Large intestine (tissue), 12 donors: ENCODE data around the gene RNMT. TPM values are rescaled to one million over a fixed set of nuclear protein-coding genes. Genes with fewer than 3 reads are reported as not detected.
"Not testable (repeated sequence)": the region's sequence is repeated elsewhere in the genome, so short reads cannot be mapped to it uniquely, and the experiment has no call there.

Source experiments
- DNase-seq, 2 donors: peaks; one replicate each; pipeline versions ENCODE4 v3.0.0 to v3.0.0-alpha.2; 2013
- H3K27ac ChIP-seq: one replicate; pipeline ENCODE4 v1.5.1; 2013; ENCODE audit warnings: low read length
- H3K27me3 ChIP-seq: 2 replicates; pipeline ENCODE4 v1.6.1; 2013; ENCODE audit warnings: low read length; ENCODE audit not compliant: control insufficient read depth, insufficient read depth
- H3K36me3 ChIP-seq: 2 replicates; pipeline ENCODE4 v1.6.1; 2013; ENCODE audit warnings: low read length; ENCODE audit not compliant: control insufficient read depth, insufficient read depth
- H3K4me1 ChIP-seq: one replicate; pipeline ENCODE4 v1.6.1; 2013; ENCODE audit warnings: low read length; ENCODE audit not compliant: control insufficient read depth, insufficient read depth
- H3K4me3 ChIP-seq: one replicate; pipeline ENCODE4 v1.5.1; 2013; ENCODE audit warnings: low read length
- H3K9me3 ChIP-seq: one replicate; pipeline ENCODE4 v1.6.1; 2013; ENCODE audit warnings: mild to moderate bottlenecking, low read depth, low read length, moderate library complexity; ENCODE audit not compliant: control insufficient read depth
- WGBS: methylation state at CpG from one replicate; pipeline ENCODE4 v1.1.5; 2013; ENCODE audit warnings: low lambda C conversion rate; ENCODE audit not compliant: insufficient coverage; 5-methylcytosine and 5-hydroxymethylcytosine counted together
- long read RNA-seq, 11 donors: transcript quantifications; one replicate each; lab custom pipeline, GENCODE V29; 2026
- polyA plus RNA-seq: library from polyadenylated mRNA; unstranded; fragments of 120-200 nt; gene quantifications from one replicate; pipeline ENCODE4 v1.2.1, GENCODE V29; 2013

The RNMT gene
- polyA plus RNA-seq: 31.3 TPM
- long read RNA-seq, donor 1, partial matches to known transcripts: 0 of 1 reads
- long read RNA-seq, donor 1, other reads (novel, unspliced or antisense): 0 of 1 reads
- long read RNA-seq, donor 2, full-length matches to known transcripts: 5 of 5 reads
- long read RNA-seq, donor 2, partial matches to known transcripts: 0 of 5 reads
- long read RNA-seq, donor 2, other reads (novel, unspliced or antisense): 0 of 5 reads
- long read RNA-seq, donor 3: 0 reads
- long read RNA-seq, donor 4, partial matches to known transcripts: 0 of 1 reads
- long read RNA-seq, donor 4, other reads (novel, unspliced or antisense): 0 of 1 reads
- long read RNA-seq, donor 5, full-length matches to known transcripts: 4 of 10 reads
- long read RNA-seq, donor 5, partial matches to known transcripts: 6 of 10 reads
- long read RNA-seq, donor 5, other reads (novel, unspliced or antisense): 0 of 10 reads
- long read RNA-seq, donor 6, full-length matches to known transcripts: 5 of 10 reads
- long read RNA-seq, donor 6, partial matches to known transcripts: 5 of 10 reads
- long read RNA-seq, donor 6, other reads (novel, unspliced or antisense): 0 of 10 reads
- long read RNA-seq, donor 7, full-length matches to known transcripts: 3 of 3 reads
- long read RNA-seq, donor 7, partial matches to known transcripts: 0 of 3 reads
- long read RNA-seq, donor 7, other reads (novel, unspliced or antisense): 0 of 3 reads
- long read RNA-seq, donor 8, full-length matches to known transcripts: 4 of 14 reads
- long read RNA-seq, donor 8, partial matches to known transcripts: 10 of 14 reads
- long read RNA-seq, donor 8, other reads (novel, unspliced or antisense): 0 of 14 reads
- long read RNA-seq, donor 9, full-length matches to known transcripts: 5 of 5 reads
- long read RNA-seq, donor 9, partial matches to known transcripts: 0 of 5 reads
- long read RNA-seq, donor 9, other reads (novel, unspliced or antisense): 0 of 5 reads
- long read RNA-seq, donor 10, full-length matches to known transcripts: 4 of 10 reads
- long read RNA-seq, donor 10, partial matches to known transcripts: 6 of 10 reads
- long read RNA-seq, donor 10, other reads (novel, unspliced or antisense): 0 of 10 reads
- long read RNA-seq, donor 11, partial matches to known transcripts: 8 of 8 reads
- long read RNA-seq, donor 11, other reads (novel, unspliced or antisense): 0 of 8 reads

GRCh38 chr18:13726232-13726971, at the start of gene RNMT, which contains the start of gene FAM210A:
TSS of gene RNMT (plus strand) at chr18:13726673. CDS start at chr18:13731518, 4,845 bp downstream.
TSS of gene FAM210A (minus strand) at chr18:13726558. CDS start at chr18:13682077, 44,481 bp downstream.
- no peaks in the 10 kb centered on the region for H3K27me3 ChIP-seq
- H3K27ac ChIP-seq: peak within 1 kb of the TSS; percentile 90
- peak within 1 kb of the TSS; percentile 98 for H3K4me3 ChIP-seq
- H3K36me3 ChIP-seq: peaks cover 3% of the 10 kb centered on the region
- no peaks in the 10 kb centered on the region for H3K4me1 ChIP-seq
- no peaks in the 10 kb centered on the region for H3K9me3 ChIP-seq
- WGBS: no CpG with 5 or more reads among the region's 76 CpGs
- peak; percentile 97 for DNase-seq

GRCh38 chr18:13677350-13677749, 49.1 kb upstream of the RNMT start:
- H3K9me3 ChIP-seq, H3K27me3 ChIP-seq, H3K4me3 ChIP-seq, H3K27ac ChIP-seq, H3K36me3 ChIP-seq, DNase-seq, H3K4me1 ChIP-seq: not testable (repeated sequence)
- WGBS: 100% methylated on average over 2 of the region's 13 CpGs

- WGBS: no CpG with 5 or more reads among the region's 5 CpGs
- Histone ChIP-seq H3K27ac (no peak overlapping the region), H3K4me3 (no peak overlapping the region), H3K27me3 (no peaks in the 10 kb centered on the region), H3K4me1 (no peaks in the 10 kb centered on the region), H3K36me3 (peaks cover 3% of the 10 kb centered on the region), H3K9me3 (no peaks in the 10 kb centered on the region)
- DNase-seq: no peak
Measured at GRCh38 chr18:13680612-13681011, 45.9 kb upstream of the RNMT start.

GRCh38 chr18:13681701-13682100, 44.8 kb upstream of the RNMT start:
- no peak overlapping the region for H3K4me3 ChIP-seq
- no peaks in the 10 kb centered on the region for H3K27me3 ChIP-seq
- no peaks in the 10 kb centered on the region for H3K4me1 ChIP-seq
- no peaks in the 10 kb centered on the region for H3K9me3 ChIP-seq
- peaks cover 3% of the 10 kb centered on the region for H3K36me3 ChIP-seq
- no peak for DNase-seq
- WGBS: 94% methylated on average over 3 of the region's 6 CpGs
- H3K27ac ChIP-seq: no peak overlapping the region

- WGBS: 100% methylated on average over 2 of the region's 4 CpGs
Measured at GRCh38 chr18:13684546-13684945, 41.9 kb upstream of the RNMT start.

GRCh38 chr18:13688191-13689136, 38.0 kb upstream of the RNMT start:
- DNase-seq: no peak
- no peaks in the 10 kb centered on the region for H3K4me1 ChIP-seq
- no peaks in the 10 kb centered on the region for H3K27me3 ChIP-seq
- H3K9me3 ChIP-seq: no peaks in the 10 kb centered on the region
- no peak overlapping the region for H3K27ac ChIP-seq
- no CpG with 5 or more reads among the region's 21 CpGs for WGBS
- no peaks in the 10 kb centered on the region for H3K36me3 ChIP-seq
- H3K4me3 ChIP-seq: no peak overlapping the region

More at GRCh38 chr18:13684546-13684945, 41.9 kb upstream of the RNMT start:
- DNase-seq: no peak
- Histone ChIP-seq H3K27ac (no peak overlapping the region), H3K27me3 (no peaks in the 10 kb centered on the region), H3K4me3 (no peak overlapping the region), H3K9me3 (no peaks in the 10 kb centered on the region), H3K4me1 (no peaks in the 10 kb centered on the region), H3K36me3 (peaks cover 3% of the 10 kb centered on the region)

GRCh38 chr18:13690060-13690459, 36.4 kb upstream of the RNMT start:
- DNase-seq, H3K27me3 ChIP-seq, H3K9me3 ChIP-seq, H3K36me3 ChIP-seq, H3K27ac ChIP-seq, H3K4me1 ChIP-seq, H3K4me3 ChIP-seq: not testable (repeated sequence)
- WGBS: no CpG with 5 or more reads among the region's 9 CpGs

- not testable (repeated sequence) for H3K36me3 ChIP-seq, DNase-seq, H3K27ac ChIP-seq, H3K4me1 ChIP-seq, H3K9me3 ChIP-seq, H3K27me3 ChIP-seq, H3K4me3 ChIP-seq
- WGBS: no CpG with 5 or more reads among the region's 5 CpGs
Measured at GRCh38 chr18:13695337-13695736, 31.1 kb upstream of the RNMT start.

GRCh38 chr18:13696961-13697360, 29.5 kb upstream of the RNMT start:
- no peak overlapping the region for H3K27ac ChIP-seq
- H3K9me3 ChIP-seq: peaks cover 9% of the 10 kb centered on the region
- H3K27me3 ChIP-seq: no peaks in the 10 kb centered on the region
- no peaks in the 10 kb centered on the region for H3K36me3 ChIP-seq
- no peaks in the 10 kb centered on the region for H3K4me1 ChIP-seq
- WGBS: 80% methylated on average over 1 of the region's 3 CpGs
- H3K4me3 ChIP-seq: no peak overlapping the region
- DNase-seq: no peak
